Esophagus muscularis mucosa (tissue), 3 donors: ENCODE results near the gene C4orf46.
"Not testable (repeated sequence)": the region's sequence is repeated elsewhere in the genome, so short reads cannot be mapped to it uniquely, and the experiment has no call there.

Experiments used
- CTCF ChIP-seq, 3 experiments: fragments of 200-600 bp in 2 of 3; fragments of 450-650 bp in 1 of 3; sonication (generic) in 2 of 3; IDR thresholded peaks; one replicate each; pipeline ENCODE4 v1.5.1; 2017 to 2019; ENCODE audit warnings: antibody characterized with exemption in 3 of 3, mild to moderate bottlenecking in 2 of 3, moderate library complexity in 1 of 3
- POLR2A ChIP-seq: fragments of 450-650 bp; IDR thresholded peaks from one replicate; pipeline ENCODE4 v1.6.1; 2017; ENCODE audit warnings: antibody characterized with exemption, moderate library complexity, mild to moderate bottlenecking, low read depth
- POLR2AphosphoS5 ChIP-seq, 2 donors: sonication (generic); formaldehyde crosslinking; IDR thresholded peaks; one replicate each; pipeline ENCODE4 v1.6.1; 2017; ENCODE audit warnings: antibody characterized with exemption in 2 of 2

- not testable (repeated sequence) for TF ChIP-seq CTCF (IDR thresholded peaks at IDR 0.05); POLR2A; POLR2AphosphoS5 (IDR thresholded peaks at IDR 0.05)
These were observed 7.7 kb downstream of the C4orf46 start for GRCh38 chr4:158663707-158664625.
